ENCODE results near the gene ABCC4. TPM values are rescaled to one million over a fixed set of nuclear protein-coding genes. Genes with fewer than 3 reads are reported as not detected.
A peak's percentile ranks its signal among the peaks of the same experiment; 100 is the strongest.

Gene ABCC4
- total RNA-seq, 1 donor from 2014 or later, result 13.3 TPM

GRCh38 chr13:95020298-95020987 lies 280.8 kb downstream of the ABCC4 start:
- H3K9me3 ChIP-seq, result no peaks in the 10 kb centered on the region
- H3K4me3 ChIP-seq, result no peak overlapping the region
- no peaks in the 10 kb centered on the region for H3K36me3 ChIP-seq
- H3K27ac ChIP-seq, result no peak overlapping the region
- H3K27me3 ChIP-seq, result no peaks in the 10 kb centered on the region
- intact Hi-C loops (cut with DNase I), result no loop called here
- DNase-seq (ENCODE audit: extremely low spot score in 2 of 2), result no peak
- no peaks in the 10 kb centered on the region for H3K4me1 ChIP-seq
- TF ChIP-seq CTCF (IDR thresholded peaks at IDR 0.05) (no peak), POLR2AphosphoS5 (IDR thresholded peaks at IDR 0.05; ENCODE audit: insufficient read depth in 1 of 2, low read depth in 1 of 2) (no peak), POLR2A (IDR thresholded peaks at IDR 0.05) (no peak)

- no peak overlapping the region for H3K27ac ChIP-seq
- H3K9me3 ChIP-seq, result no peaks in the 10 kb centered on the region
- no peaks in the 10 kb centered on the region for H3K36me3 ChIP-seq
- DNase-seq (ENCODE audit: extremely low spot score in 2 of 2), result no peak
- no peaks in the 10 kb centered on the region for H3K4me1 ChIP-seq
- no peak overlapping the region for H3K4me3 ChIP-seq
- no peaks in the 10 kb centered on the region for H3K27me3 ChIP-seq
- no peak for TF ChIP-seq POLR2AphosphoS5 (IDR thresholded peaks at IDR 0.05; ENCODE audit: insufficient read depth in 1 of 2, low read depth in 1 of 2)
- no peak for TF ChIP-seq POLR2A (IDR thresholded peaks at IDR 0.05)
- no peak for TF ChIP-seq CTCF (IDR thresholded peaks at IDR 0.05)
- intact Hi-C loops (cut with DNase I), result no loop called here
These were observed 281.4 kb downstream of the ABCC4 start for GRCh38 chr13:95019886-95020285.

GRCh38 chr13:95007322-95007721 lies 293.9 kb downstream of the ABCC4 start:
- H3K4me1 ChIP-seq, result peaks cover 14% of the 10 kb centered on the region
- no peak for DNase-seq (ENCODE audit: extremely low spot score in 2 of 2)
- no peaks in the 10 kb centered on the region for H3K9me3 ChIP-seq
- intact Hi-C loops (cut with DNase I), result no loop called here
- TF ChIP-seq POLR2AphosphoS5 (IDR thresholded peaks at IDR 0.05; ENCODE audit: insufficient read depth in 1 of 2, low read depth in 1 of 2) (no peak), POLR2A (IDR thresholded peaks at IDR 0.05) (no peak), CTCF (IDR thresholded peaks at IDR 0.05) (no peak)
- H3K36me3 ChIP-seq, result no peaks in the 10 kb centered on the region
- H3K4me3 ChIP-seq, result no peak overlapping the region
- no peaks in the 10 kb centered on the region for H3K27me3 ChIP-seq
- no peak overlapping the region for H3K27ac ChIP-seq

GRCh38 chr13:95005300-95005699 lies 296.0 kb downstream of the ABCC4 start:
- intact Hi-C loops (cut with DNase I), result no loop called here
- no peak overlapping the region for H3K4me3 ChIP-seq
- TF ChIP-seq CTCF (IDR thresholded peaks at IDR 0.05) (no peak), POLR2AphosphoS5 (IDR thresholded peaks at IDR 0.05; ENCODE audit: insufficient read depth in 1 of 2, low read depth in 1 of 2) (no peak), POLR2A (IDR thresholded peaks at IDR 0.05) (no peak)

GRCh38 chr13:95003019-95003813 lies 298.0 kb downstream of the ABCC4 start:
- Histone ChIP-seq H3K27me3 (no peaks in the 10 kb centered on the region), H3K27ac (no peak overlapping the region), H3K4me1 (peaks cover 14% of the 10 kb centered on the region), H3K9me3 (no peaks in the 10 kb centered on the region), H3K36me3 (no peaks in the 10 kb centered on the region), H3K4me3 (peak overlapping the region in 1 of 2 donors; percentile 11)
- DNase-seq (ENCODE audit: extremely low spot score in 2 of 2), result no peak
- TF ChIP-seq POLR2AphosphoS5 (IDR thresholded peaks at IDR 0.05; ENCODE audit: insufficient read depth in 1 of 2, low read depth in 1 of 2), result no peak
- TF ChIP-seq POLR2A (IDR thresholded peaks at IDR 0.05), result no peak
- intact Hi-C loops (cut with DNase I), result no loop called here

More at GRCh38 chr13:95005300-95005699, 296.0 kb downstream of the ABCC4 start:
- Histone ChIP-seq H3K27ac (no peak overlapping the region), H3K36me3 (no peaks in the 10 kb centered on the region), H3K4me1 (peaks cover 14% of the 10 kb centered on the region), H3K27me3 (no peaks in the 10 kb centered on the region), H3K9me3 (no peaks in the 10 kb centered on the region)
- no peak for DNase-seq (ENCODE audit: extremely low spot score in 2 of 2)

Data from vagina (tissue), 2 donors.